WTC11 (cell line): ENCODE measurements around the gene UQCR11. TPM values are rescaled to one million over a fixed set of nuclear protein-coding genes. Genes with fewer than 3 reads are reported as not detected.

ENCODE experiments used
- ATAC-seq: fragments of 200-7000 bp; cut with Tn5 transposase; 2 replicates; pipeline ENCODE4 v1.10.0; 2021; ENCODE audit warnings: mild to moderate bottlenecking, moderate library complexity
- CTCF ChIA-PET: fragments of 300-600 bp; sonication (Branson Sonifier 250); formaldehyde crosslinking; loops from one replicate; lab custom pipeline; 2021; ENCODE audit warnings: antibody characterized with exemption; lab: Charles Lee
- POLR2A ChIA-PET: fragments of 350-600 bp; sonication (Branson Sonifier 250); formaldehyde crosslinking; loops from one replicate; lab custom pipeline; 2021; ENCODE audit warnings: antibody characterized with exemption; lab: Charles Lee
- DNase-seq: peaks from one replicate; pipeline ENCODE4 v3.0.0; 2021; ENCODE audit warnings: low spot score
- H3K27ac Mint-ChIP-seq: 2 replicates; pipeline ENCODE4 v1.8.0; 2021; ENCODE audit warnings: mixed read lengths
- H3K27me3 Mint-ChIP-seq: 2 replicates; pipeline ENCODE4 v1.8.0; 2021; ENCODE audit warnings: low read depth, mild to moderate bottlenecking, moderate library complexity, mixed read lengths
- H3K36me3 Mint-ChIP-seq: 2 replicates; pipeline ENCODE4 v1.8.0; 2021; ENCODE audit warnings: mixed read lengths
- H3K4me1 Mint-ChIP-seq: 2 replicates; pipeline ENCODE4 v1.8.0; 2022; ENCODE audit warnings: mixed read lengths
- H3K4me3 Mint-ChIP-seq: 2 replicates; pipeline ENCODE4 v1.8.0; 2021; ENCODE audit warnings: mild to moderate bottlenecking, moderate library complexity, mixed read lengths
- H3K9me3 Mint-ChIP-seq: 2 replicates; pipeline ENCODE4 v1.8.0; 2021; ENCODE audit warnings: mixed read lengths
- ATF1 ChIP-seq: sonication (generic); formaldehyde crosslinking; IDR thresholded peaks from 2 replicates; pipeline ENCODE4 v1.8.1; 2023; ENCODE audit warnings: mild to moderate bottlenecking, moderate library complexity, missing genetic modification reagents
- E2F1 ChIP-seq: sonication (generic); formaldehyde crosslinking; IDR thresholded peaks from 2 replicates; pipeline ENCODE4 v1.8.0; 2022; ENCODE audit warnings: mild to moderate bottlenecking, missing genetic modification reagents
- ESRRA ChIP-seq: sonication (generic); formaldehyde crosslinking; IDR thresholded peaks from 2 replicates; pipeline ENCODE4 v1.8.1; 2022; ENCODE audit warnings: mild to moderate bottlenecking, missing genetic modification reagents, borderline replicate concordance
- GRHL2 ChIP-seq: fragments of 250-450 bp; sonication (Bioruptor Pico); IDR thresholded peaks from 2 replicates; pipeline ENCODE4 v1.8.0; 2022; ENCODE audit warnings: mild to moderate bottlenecking, moderate library complexity; ENCODE audit not compliant: insufficient replicate concordance, severe bottlenecking
- IRF1 ChIP-seq: sonication (generic); formaldehyde crosslinking; IDR thresholded peaks from 2 replicates; pipeline ENCODE4 v1.8.0; 2023; ENCODE audit warnings: missing genetic modification reagents
- JUN ChIP-seq: sonication (generic); formaldehyde crosslinking; IDR thresholded peaks from 2 replicates; pipeline ENCODE4 v1.8.0; 2023; ENCODE audit warnings: mild to moderate bottlenecking, missing genetic modification reagents
- NFE2L1 ChIP-seq: sonication (generic); formaldehyde crosslinking; IDR thresholded peaks from 2 replicates; pipeline ENCODE4 v1.8.1; 2023; ENCODE audit warnings: missing genetic modification reagents
- PRRX2 ChIP-seq: fragments of 250-450 bp; sonication (Bioruptor Pico); IDR thresholded peaks from 2 replicates; pipeline ENCODE4 v1.8.0; 2021; ENCODE audit warnings: mild to moderate bottlenecking
- RELA ChIP-seq: sonication (generic); formaldehyde crosslinking; IDR thresholded peaks from 2 replicates; pipeline ENCODE4 v1.8.1; 2022; ENCODE audit warnings: missing genetic modification reagents, mild to moderate bottlenecking, borderline replicate concordance
- TCF7 ChIP-seq: sonication (generic); formaldehyde crosslinking; IDR thresholded peaks from 2 replicates; pipeline ENCODE4 v1.8.0; 2022; ENCODE audit warnings: mild to moderate bottlenecking, low read depth, missing genetic modification reagents, moderate library complexity
- ZBTB21 ChIP-seq: sonication (generic); formaldehyde crosslinking; IDR thresholded peaks from 2 replicates; pipeline ENCODE4 v1.8.1; 2023; ENCODE audit warnings: mild to moderate bottlenecking, missing genetic modification reagents, borderline replicate concordance
- ZNF121 ChIP-seq: sonication (generic); formaldehyde crosslinking; IDR thresholded peaks from 2 replicates; pipeline ENCODE4 v1.8.0; 2023; ENCODE audit warnings: missing genetic modification reagents
- ZNF219 ChIP-seq: sonication (generic); formaldehyde crosslinking; IDR thresholded peaks from 2 replicates; pipeline ENCODE4 v1.8.0; 2023; ENCODE audit warnings: missing genetic modification reagents, mild to moderate bottlenecking, borderline replicate concordance
- ZNF263 ChIP-seq: sonication (generic); formaldehyde crosslinking; IDR thresholded peaks from 2 replicates; pipeline ENCODE4 v1.8.1; 2022; ENCODE audit warnings: low read depth, mild to moderate bottlenecking, moderate library complexity, missing genetic modification reagents
- ZNF532 ChIP-seq: fragments of 250-450 bp; sonication (Bioruptor Pico); IDR thresholded peaks from 2 replicates; pipeline ENCODE4 v1.9.0; 2021; ENCODE audit warnings: mild to moderate bottlenecking, borderline replicate concordance
- total RNA-seq: library from RNA; stranded (reverse); gene quantifications from 3 replicates; pipeline ENCODE4 v1.2.3, GENCODE V29; 2021
- TF ChIP-seq, protein P1 (sequence below): sonication (generic); formaldehyde crosslinking; IDR thresholded peaks from 2 replicates; pipeline ENCODE4 v1.8.1; 2023; ENCODE audit warnings: mild to moderate bottlenecking, missing genetic modification reagents, moderate library complexity
- TF ChIP-seq, protein P2 (sequence below): fragments of 200-600 bp; IDR thresholded peaks from 2 replicates; pipeline ENCODE4 v1.8.0; 2022; ENCODE audit warnings: antibody characterized with exemption

Gene UQCR11
- total RNA-seq, 1 experiment from 2014 or later, result 198 TPM

GRCh38 chr19:1577929-1578618 lies 27.2 kb downstream of the UQCR11 start (continued):
- TF ChIP-seq IRF1 (CRISPR knock-in tag), result no peak
- TF ChIP-seq ZNF532 (CRISPR knock-in tag), result no peak

GRCh38 chr19:1577090-1577928 lies 28.0 kb downstream of the UQCR11 start:
- peaks cover under 1% of the 10 kb centered on the region; the same call in 1 of the 2 replicates for H3K27me3 Mint-ChIP-seq
- peaks cover 24% of the 10 kb centered on the region for H3K36me3 Mint-ChIP-seq
- DNase-seq (no peak), ATAC-seq (no peak)
- TF ChIP-seq TCF7 (CRISPR knock-in tag), result no peak
- no peak for TF ChIP-seq NFE2L1
- TF ChIP-seq ZNF219 (CRISPR knock-in tag), result no peak
- no peak for TF ChIP-seq GRHL2 (CRISPR knock-in tag)
- TF ChIP-seq PRRX2 (CRISPR knock-in tag), result no peak
- TF ChIP-seq ZNF263, result no peak
- TF ChIP-seq ZBTB21, result no peak
- no peak overlapping the region for H3K27ac Mint-ChIP-seq
- H3K9me3 Mint-ChIP-seq, result no peaks in the 10 kb centered on the region
- H3K4me1 Mint-ChIP-seq, result no peaks in the 10 kb centered on the region
- ChIA-PET CTCF (interaction anchor here (1.2 to 4.1 kb wide), 2 partner anchors 25 to 31 kb away, joined by 3 to 17 read pairs; no protein-coding TSS in a partner anchor), POLR2A (no interaction called here)
- H3K4me3 Mint-ChIP-seq, result no peak overlapping the region

DNA sequence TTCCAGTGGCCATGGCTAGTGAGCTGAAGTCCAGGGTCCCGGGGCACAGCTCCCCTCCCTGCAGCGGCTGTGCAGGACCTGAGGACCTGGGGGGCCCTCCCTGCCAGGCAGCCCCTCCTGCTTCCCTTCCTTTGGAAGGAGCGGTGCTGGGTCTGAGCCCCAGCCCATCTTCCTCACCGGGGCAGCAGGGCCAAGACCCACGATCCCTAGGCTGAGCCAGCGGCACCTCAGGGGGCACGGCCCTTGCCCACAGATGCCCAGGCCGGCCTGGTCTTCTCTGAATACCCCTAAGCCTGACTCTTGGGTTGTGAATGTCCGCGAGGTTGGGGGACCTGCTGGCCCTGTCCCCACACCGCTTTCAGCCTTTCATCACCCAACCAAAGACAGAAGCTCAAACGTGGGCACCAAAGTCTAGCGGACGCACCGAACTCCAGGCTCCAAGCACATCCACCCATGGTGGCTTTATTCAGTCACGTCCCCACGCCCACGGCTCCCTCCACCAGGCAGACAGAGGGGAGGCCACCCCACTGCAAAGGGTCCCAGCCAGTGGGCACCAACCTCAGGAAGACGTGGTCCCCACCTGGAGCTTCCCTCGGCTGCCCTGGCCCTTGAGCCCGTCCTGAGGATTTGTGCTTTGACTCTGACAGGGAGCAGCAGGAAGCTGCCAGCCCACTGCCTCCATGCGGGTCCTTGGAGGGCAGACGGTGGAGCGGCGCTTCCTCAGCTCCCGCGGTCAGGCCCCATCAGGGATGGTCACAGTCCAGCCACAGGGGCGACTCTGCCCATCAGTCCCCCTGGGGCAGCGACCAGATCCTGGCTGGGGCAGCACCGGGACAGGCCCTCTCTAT lies 28.8 kb downstream of the UQCR11 start:
- Mint-ChIP-seq H3K4me3 (no peak overlapping the region), H3K27ac (no peak overlapping the region), H3K9me3 (no peaks in the 10 kb centered on the region)
- TF ChIP-seq ATF1, result no peak
- no peak for TF ChIP-seq ZNF121 (CRISPR knock-in tag)
- no peak for TF ChIP-seq ESRRA (CRISPR knock-in tag)
- no peak for TF ChIP-seq JUN (CRISPR knock-in tag)
- TF ChIP-seq, protein P1, sequence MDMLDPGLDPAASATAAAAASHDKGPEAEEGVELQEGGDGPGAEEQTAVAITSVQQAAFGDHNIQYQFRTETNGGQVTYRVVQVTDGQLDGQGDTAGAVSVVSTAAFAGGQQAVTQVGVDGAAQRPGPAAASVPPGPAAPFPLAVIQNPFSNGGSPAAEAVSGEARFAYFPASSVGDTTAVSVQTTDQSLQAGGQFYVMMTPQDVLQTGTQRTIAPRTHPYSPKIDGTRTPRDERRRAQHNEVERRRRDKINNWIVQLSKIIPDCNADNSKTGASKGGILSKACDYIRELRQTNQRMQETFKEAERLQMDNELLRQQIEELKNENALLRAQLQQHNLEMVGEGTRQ, result no peak
- TF ChIP-seq, protein P2, sequence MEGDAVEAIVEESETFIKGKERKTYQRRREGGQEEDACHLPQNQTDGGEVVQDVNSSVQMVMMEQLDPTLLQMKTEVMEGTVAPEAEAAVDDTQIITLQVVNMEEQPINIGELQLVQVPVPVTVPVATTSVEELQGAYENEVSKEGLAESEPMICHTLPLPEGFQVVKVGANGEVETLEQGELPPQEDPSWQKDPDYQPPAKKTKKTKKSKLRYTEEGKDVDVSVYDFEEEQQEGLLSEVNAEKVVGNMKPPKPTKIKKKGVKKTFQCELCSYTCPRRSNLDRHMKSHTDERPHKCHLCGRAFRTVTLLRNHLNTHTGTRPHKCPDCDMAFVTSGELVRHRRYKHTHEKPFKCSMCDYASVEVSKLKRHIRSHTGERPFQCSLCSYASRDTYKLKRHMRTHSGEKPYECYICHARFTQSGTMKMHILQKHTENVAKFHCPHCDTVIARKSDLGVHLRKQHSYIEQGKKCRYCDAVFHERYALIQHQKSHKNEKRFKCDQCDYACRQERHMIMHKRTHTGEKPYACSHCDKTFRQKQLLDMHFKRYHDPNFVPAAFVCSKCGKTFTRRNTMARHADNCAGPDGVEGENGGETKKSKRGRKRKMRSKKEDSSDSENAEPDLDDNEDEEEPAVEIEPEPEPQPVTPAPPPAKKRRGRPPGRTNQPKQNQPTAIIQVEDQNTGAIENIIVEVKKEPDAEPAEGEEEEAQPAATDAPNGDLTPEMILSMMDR, result no peak
- TF ChIP-seq ZBTB21, result no peak
- TF ChIP-seq RELA (CRISPR knock-in tag), result no peak
- no peak for TF ChIP-seq E2F1 (CRISPR knock-in tag)
- TF ChIP-seq, all 79 proteins: peak for 0
- Mint-ChIP-seq H3K27me3 (peaks cover 7% of the 10 kb centered on the region), H3K4me1 (no peaks in the 10 kb centered on the region), H3K36me3 (peaks cover 17% of the 10 kb centered on the region)
- ChIA-PET CTCF (interaction anchor here (0.5 to 4.1 kb wide), 3 partner anchors 14 to 611 kb away, joined by 3 to 17 read pairs (median 4); no protein-coding TSS in a partner anchor), POLR2A (no interaction called here)
- no peak for ATAC-seq
- DNase-seq, result no peak
